ENCODE results near the gene SERTAD4.

- no peak for TF ChIP-seq CTCF (IDR thresholded peaks at IDR 0.05)
- TF ChIP-seq POLR2AphosphoS5 (IDR thresholded peaks at IDR 0.05) = peak; percentile 36 to 58
Observed at GRCh38 chr1:210233495-210234328, 1.1 kb downstream of the SERTAD4 start.

All from esophagus muscularis mucosa (tissue), 3 donors.